GM20000 (cell line): ENCODE measurements around the gene CCRL2.

Experiments used
- DNase-seq: peaks from one replicate; pipeline ENCODE4 v3.0.0; 2012; ENCODE audit warnings: low spot score
- TF ChIP-seq, protein P1 (sequence below): IDR thresholded peaks from 2 replicates; pipeline ENCODE4 v1.5.1; 2012; ENCODE audit warnings: mild to moderate bottlenecking, control low read depth; ENCODE audit errors: extremely low read depth, missing control alignments

CCRL2 gene

DNA sequence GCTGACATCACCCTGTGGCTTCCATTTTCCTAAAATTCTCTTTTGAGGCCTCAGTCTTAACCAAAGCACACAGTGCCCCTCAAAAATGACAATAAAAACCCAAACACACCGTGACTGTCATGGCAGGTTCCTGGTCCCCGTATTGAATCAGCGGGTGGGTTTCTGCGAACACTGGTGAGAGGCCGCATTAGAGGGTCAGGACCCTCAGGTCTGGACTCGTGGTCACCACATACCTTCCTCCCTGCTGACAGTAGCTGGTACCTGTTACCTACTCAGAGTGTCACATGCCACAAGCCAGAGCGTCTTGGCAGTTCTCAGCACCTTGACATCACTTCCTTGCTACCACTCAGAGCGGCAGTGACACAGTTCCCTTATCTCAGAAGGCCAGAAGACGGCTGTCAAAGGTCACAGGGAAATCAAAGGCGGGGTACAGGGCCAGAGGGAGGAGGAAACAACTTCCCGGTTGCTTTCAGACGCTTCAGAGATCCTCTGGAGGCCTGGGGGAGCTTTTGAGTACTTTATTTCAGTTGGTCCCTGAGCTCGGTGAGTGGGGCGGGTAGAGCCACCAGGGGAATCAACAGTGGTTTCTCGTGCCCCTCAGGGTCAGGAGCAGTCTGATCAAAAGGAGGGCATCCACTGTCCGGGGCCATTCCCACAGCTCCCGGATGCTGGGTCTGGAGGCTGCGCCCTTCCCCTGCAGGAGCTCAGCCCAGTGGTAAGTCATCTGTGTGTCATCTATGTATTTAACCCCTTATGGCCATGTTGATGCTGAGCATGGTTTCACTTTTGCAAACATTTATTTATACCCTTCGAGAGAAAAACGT, at the start of gene CCRL2, which contains the start of gene CCR5AS:
Gene CCRL2, plus strand, starts transcription at position 472 of the 824 bp plus-strand sequence. CDS start 821 bp downstream, outside the sequence.
Gene CCR5AS, minus strand, starts transcription at position 279 of the 824 bp plus-strand sequence.
- peak; percentile 61 for DNase-seq

GRCh38 chr3:46358466-46358865, 48.6 kb upstream of the CCRL2 start:
- TF ChIP-seq, protein P1, sequence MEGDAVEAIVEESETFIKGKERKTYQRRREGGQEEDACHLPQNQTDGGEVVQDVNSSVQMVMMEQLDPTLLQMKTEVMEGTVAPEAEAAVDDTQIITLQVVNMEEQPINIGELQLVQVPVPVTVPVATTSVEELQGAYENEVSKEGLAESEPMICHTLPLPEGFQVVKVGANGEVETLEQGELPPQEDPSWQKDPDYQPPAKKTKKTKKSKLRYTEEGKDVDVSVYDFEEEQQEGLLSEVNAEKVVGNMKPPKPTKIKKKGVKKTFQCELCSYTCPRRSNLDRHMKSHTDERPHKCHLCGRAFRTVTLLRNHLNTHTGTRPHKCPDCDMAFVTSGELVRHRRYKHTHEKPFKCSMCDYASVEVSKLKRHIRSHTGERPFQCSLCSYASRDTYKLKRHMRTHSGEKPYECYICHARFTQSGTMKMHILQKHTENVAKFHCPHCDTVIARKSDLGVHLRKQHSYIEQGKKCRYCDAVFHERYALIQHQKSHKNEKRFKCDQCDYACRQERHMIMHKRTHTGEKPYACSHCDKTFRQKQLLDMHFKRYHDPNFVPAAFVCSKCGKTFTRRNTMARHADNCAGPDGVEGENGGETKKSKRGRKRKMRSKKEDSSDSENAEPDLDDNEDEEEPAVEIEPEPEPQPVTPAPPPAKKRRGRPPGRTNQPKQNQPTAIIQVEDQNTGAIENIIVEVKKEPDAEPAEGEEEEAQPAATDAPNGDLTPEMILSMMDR: no peak
- no peak for DNase-seq

More for the DNA sequence above, at the start of gene CCRL2, which contains the start of gene CCR5AS:
- TF ChIP-seq, protein P1: no peak

- DNase-seq: no peak
These were observed 47.1 kb upstream of the CCRL2 start for GRCh38 chr3:46359733-46360493.

GRCh38 chr3:46360907-46361306, 46.2 kb upstream of the CCRL2 start:
- TF ChIP-seq, protein P1: no peak
- no peak for DNase-seq

More at GRCh38 chr3:46359733-46360493, 47.1 kb upstream of the CCRL2 start:
- TF ChIP-seq, protein P1: no peak

- TF ChIP-seq, protein P1: no peak
- no peak for DNase-seq
These were observed 45.4 kb upstream of the CCRL2 start for GRCh38 chr3:46361408-46362283.

- DNase-seq: no peak
- TF ChIP-seq, protein P1: no peak
These were observed 42.0 kb upstream of the CCRL2 start for GRCh38 chr3:46365041-46365440.
